HG03175 (cell line): ENCODE measurements around the gene TRIO.

Experiments
- ATAC-seq: cut with Tn5 transposase; IDR thresholded peaks from one replicate; pipeline ENCODE4 v1.9.1; 2021; ENCODE audit warnings: mild to moderate bottlenecking, moderate library complexity; ENCODE audit not compliant: unreplicated experiment

The TRIO gene

GRCh38 chr5:14204785-14205321 is 61.7 kb downstream of the TRIO start:
- no peak for ATAC-seq

DNA sequence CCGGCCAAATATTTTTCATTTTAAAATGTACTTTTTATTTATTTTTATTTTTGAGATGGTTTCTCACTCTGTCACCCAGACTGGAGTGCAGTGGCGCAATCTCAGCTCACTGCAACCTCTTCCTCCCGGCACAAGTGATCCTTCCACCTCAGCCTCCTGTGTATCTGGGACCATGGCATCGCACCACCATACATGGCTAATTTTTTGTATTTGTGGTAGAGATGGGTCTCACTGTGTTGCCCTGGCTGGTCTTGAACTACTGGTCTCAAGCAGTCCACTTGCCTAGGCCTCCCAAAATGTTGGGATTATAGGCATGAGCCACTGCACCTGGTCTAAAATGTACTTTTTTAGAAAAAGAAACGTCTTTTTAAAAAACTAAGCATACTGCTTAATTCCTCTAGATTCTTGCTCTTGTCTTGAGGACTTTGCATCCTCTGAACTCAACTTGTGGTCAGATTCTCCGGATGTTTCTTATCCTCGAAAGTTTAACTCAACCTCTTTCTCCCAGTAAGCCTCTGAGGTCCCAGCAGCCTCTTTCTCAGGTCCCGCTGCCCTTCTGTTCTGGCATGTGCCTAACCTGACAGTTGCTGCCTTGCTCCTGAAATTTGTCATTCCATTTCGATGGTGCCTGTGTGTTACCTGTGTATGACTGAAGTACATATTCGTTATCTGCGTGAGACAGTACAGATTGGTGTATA is 63.0 kb downstream of the TRIO start:
- ATAC-seq = no peak

DNA sequence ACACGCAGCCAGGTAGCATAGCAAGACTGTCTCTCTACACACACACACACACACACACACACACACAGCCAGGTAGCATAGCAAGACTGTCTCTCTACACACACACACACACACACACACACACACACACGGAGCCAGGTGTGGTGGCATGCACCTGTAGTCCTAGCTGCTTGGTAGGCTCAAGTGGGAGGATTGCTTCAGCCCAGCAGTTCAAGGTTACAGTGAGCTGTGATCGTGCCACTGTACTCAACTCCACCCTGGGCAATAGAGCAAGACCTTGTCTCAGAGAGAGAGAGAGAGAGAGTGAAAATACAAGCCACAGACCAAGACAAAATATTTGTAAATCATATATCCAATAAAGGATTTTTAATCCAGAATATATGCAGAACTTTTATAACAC is 64.3 kb downstream of the TRIO start:
- peak; percentile 31 for ATAC-seq

DNA sequence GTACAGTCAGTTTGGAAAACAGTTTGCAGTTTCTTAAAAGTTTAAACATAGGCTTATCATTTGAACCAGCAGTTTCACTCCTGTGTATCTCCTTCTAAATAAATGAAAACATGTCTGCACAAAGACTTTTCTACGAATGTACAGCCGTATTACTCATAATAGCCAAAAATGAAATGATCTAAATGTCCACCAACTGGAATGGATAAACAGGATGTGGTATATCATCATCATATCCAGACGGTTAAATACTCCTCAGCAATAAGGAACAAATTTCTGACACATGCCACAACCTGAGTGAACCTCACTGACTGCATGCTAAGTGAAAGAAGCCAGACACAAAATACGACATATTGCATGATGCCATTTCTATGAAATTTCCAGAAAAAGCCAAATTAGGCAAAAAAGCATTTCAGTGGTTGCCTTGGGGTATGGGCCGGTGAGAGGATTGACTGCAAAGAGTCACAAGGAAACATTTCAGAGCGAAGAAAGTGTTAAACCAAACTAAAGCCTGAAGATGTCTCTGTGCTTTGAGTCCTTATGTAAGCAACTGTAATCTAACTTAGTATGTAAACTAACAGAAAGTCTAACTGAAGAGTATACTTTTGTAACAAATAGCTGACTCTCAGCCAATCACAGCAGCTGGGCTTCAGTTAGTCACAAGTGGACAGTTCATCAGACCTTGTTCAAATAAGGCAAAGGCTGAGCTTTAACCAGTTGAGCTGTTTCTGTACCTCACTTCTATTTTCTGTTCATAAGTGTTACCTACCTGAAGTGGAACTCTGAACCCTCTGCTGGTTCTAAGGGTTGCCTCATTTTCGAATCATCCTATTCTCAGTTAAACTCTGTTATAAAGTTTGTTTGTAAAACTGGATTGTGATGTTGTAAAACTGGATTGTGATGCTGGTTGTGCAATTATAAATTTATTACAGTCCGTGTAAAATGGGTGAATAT is 65.2 kb downstream of the TRIO start:
- peak; percentile 62 for ATAC-seq

- ATAC-seq = no peak
Observed at GRCh38 chr5:14209222-14209822, 66.2 kb downstream of the TRIO start.

- no peak for ATAC-seq
Observed at GRCh38 chr5:14209836-14210235, 66.7 kb downstream of the TRIO start.

- ATAC-seq = no peak
Observed at GRCh38 chr5:14210729-14211128, 67.6 kb downstream of the TRIO start.

DNA sequence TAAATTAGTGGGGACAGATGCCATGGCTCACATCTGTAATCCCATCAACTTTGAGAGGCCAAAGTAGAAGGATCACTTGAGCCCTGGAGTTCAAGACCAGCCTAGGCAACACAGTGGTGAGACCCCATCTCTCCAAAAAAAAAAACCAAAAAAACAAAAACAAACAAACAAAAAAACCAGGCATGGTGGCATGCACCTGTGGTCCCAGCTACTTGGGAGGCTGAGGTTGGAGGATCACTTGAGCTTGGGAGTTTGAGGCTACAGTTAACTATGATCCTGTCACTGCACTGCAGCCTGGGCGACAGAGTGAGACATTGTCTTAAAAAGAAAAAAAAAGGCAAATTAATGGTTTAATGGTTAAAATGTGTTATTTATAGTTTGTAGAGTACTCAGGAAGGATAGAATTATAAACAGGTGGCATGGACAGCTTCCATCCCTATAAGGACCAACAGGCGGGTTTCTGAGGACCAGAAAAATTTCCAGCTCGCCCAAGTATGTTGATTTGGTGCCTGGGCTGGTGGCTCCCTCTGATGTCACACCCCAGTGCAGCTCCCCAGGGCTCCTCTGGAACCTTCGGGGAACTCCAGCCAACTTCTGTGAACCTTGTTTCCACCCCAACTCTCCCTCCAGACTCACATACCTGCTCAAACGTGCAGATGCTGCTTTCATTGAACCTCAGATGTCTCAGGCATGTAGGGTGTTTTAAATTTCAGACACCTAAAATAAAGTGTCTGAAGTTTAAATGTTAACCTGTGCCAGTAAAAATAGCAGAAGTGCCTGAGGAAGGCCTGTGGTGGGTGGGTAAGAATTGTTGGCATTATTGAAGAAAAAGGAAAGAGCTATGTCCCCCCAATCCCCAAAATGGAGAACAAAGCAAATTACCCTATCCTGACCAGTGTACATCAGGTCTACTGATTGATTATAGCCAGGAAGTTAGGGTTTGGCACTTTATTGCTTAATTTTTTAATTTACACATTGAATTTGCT is 69.0 kb downstream of the TRIO start:
- ATAC-seq = peak; percentile 17

DNA sequence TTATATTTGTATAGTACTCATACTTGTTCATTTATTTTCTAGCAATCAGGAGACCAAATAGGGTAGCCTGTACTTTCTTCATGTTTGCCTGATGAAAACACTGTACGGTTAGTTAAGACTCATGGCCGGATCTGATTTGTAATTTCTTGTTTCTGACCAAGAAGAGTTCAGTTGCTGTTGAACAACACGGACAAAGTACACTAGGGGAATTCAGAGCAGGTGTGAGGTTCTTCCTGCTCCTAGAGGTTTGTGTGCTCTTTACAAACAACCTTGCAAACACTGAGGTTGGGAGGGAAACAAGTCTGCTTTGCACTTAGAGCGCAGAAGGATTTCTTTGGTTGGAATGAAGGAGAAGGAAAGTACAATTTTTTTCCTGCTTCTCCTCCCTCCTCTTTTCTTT is 69.7 kb downstream of the TRIO start:
- peak; percentile 34 for ATAC-seq

DNA sequence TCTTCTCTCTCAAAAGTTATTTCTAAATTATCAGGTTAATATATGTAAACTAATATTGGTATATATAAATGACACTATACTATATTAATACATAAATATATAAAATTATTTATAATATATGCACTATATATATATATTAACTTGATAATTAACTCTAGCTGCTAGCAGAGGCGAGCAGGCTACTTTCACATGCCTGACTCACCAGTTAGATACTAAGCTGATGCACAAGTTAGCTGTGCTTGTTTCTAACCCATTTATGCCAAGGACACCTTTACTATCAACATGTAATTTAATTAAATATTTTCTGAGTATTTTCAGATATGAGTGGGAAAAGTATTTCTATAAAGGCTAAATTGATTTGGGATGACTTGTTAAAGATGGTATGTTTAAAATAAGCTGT is 70.1 kb downstream of the TRIO start:
- ATAC-seq = no peak

DNA sequence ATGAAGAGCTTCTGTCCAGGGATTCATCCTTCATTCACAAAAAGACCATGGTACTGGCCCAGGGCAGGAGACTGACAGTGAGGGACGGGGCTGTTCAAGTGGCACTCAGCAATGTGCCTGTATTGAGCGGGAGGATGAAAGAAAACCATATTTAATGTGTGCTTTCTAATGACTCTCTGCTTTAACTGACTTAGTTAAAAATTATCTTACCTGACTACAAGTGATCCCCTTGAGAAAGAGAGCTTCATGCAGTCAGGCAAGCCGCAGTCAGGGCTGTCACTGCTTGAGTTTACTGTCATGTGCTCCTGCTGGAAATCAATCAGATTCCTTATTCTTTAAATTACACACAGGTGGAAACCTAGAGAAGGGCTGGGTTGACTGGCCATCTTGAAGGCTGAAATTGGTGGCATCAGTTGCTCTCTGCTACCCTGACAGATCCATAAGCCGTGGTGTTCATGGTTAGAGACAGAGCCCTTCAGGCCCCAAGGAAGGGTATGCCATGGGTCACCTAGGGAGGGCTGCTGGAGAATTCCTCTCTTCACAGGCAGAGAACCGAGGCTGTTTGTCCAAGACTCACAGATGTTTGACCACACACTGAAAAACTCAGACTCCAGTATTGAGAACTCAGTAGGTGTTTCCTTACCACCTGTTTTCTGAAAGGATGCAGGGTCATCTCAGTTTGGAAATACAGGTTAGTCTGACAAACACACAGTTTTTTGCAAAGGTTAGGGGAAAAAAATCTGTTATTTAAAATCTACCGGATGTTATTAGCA is 70.9 kb downstream of the TRIO start:
- peak; percentile 40 for ATAC-seq

- ATAC-seq = no peak
Observed at GRCh38 chr5:14215901-14216300, 72.8 kb downstream of the TRIO start.

DNA sequence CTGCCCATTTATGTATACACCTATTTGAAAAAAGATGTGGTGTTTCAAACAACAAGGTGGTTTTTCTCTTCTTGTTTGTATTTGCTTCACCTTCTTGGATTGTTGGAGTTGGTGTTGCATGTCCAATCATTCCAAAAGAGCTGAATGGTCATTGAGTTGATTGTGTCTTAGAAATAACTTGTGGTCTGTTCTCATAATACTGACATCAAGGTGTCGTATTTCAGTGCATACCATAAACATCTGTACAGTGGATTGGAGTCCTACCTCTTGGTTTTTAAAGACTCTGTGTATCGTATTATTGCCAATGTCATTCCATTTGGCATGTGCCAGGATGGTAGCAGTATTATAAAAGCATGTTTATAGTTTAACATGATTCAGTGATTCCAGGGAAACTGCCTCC is 73.2 kb downstream of the TRIO start:
- ATAC-seq = no peak

- ATAC-seq = no peak
Observed at GRCh38 chr5:14216902-14217301, 73.8 kb downstream of the TRIO start.

GRCh38 chr5:14217587-14217986 is 74.4 kb downstream of the TRIO start:
- no peak for ATAC-seq

DNA sequence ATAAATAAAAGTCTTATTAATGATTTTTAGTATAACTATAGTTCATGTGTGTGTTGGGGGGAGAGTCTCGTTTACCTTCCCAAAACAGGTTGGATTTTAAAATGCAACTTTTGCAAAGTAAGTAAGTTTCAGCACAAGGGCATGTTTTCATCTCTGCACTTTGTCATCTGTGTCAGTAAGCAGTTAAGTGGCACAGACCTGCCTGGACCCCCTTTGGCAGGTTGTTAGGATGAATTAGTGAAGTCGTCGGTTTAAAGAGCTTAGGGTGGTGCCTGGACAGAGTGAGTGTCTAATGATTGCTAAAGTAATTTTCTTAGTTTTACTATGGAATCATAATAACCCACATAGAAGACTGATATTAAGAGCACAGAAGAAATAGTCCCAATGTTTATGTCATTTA is 74.9 kb downstream of the TRIO start:
- no peak for ATAC-seq

DNA sequence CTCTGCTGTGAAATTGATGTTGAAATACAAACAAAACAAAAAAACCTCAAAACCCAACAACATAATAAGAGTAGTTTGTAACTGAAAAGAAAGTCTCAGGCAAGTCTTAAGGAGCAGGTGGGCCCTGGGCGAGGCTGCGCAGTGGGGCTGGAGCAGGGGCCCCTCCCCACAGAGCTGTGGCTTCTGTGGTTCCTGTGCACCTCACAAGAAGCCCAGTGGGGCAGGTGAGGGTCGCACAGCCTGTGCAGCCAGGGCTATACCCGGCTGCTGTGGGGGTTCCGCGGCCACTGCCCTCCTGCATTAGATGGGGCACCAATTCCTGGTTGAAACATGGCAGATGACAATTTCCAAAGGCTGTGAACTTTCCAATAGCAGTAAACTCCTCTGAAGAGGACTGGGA is 75.3 kb downstream of the TRIO start:
- ATAC-seq = no peak

DNA sequence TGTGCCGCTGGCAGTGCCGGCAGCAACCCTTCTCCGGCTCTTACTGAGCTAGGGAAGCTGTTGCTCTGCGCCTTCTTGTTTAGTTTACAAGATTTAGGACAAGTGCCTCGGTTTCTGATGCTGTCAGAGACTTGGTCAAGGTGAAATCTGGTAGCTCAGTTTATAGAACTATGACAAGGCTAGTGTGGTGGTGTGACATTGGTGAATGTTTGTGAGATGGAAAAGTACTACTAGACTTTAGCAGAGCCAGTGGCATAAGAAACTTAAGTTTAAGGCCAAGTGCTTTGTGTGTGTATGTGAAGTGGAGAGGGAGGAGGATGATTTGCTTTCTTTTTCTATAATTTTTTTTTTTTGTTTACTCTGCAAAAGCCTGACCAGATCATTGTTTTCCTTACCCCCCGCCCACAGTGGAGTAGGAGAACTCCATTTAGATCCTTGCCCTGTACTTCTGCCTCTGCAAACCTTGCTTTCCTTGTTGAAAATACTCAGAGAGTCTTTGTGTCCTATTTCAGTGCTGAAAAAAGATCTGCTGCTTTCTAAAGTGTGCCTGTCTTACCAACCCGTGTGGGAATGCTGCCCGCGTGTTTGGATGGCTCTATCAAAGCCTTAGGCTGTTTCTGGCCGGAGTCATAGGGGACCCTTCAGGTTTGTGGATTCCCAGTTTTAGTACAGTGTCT is 75.9 kb downstream of the TRIO start:
- no peak for ATAC-seq
